ENCODE data around the gene NOTCH2. TPM values are rescaled to one million over a fixed set of nuclear protein-coding genes. Genes with fewer than 3 reads are reported as not detected.

NOTCH2 gene
- total and polyA plus RNA-seq, 4 donors, result 43.7 to 131 (median 78.1) TPM

DNA sequence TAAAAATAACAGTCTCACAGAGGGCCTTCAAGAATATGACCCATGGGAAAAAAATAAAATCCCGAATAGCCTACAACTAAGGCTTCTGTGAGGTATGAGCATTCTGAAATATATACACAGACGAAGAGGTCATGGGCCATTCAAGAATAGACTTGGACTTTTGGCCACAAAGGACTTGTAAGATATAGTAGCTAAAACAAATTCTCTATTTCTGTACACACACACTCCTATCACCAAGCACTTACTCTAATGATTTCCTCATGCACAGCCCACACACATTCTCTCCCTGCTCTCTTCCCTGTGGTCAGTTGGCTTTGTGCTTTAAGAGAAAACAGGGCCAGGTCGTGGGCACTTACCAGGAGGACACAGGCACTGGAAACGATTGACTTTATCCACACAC, 103.4 kb downstream of the NOTCH2 start:
- H3K4me3 ChIP-seq (ENCODE audit: low read depth, low read length), result no peak overlapping the region
- no peaks in the 10 kb centered on the region for H3K9me3 ChIP-seq (ENCODE audit: control insufficient read depth, insufficient read depth, low read length)
- H3K36me3 ChIP-seq (ENCODE audit: control insufficient read depth, insufficient read depth, low read length), result peaks cover 2% of the 10 kb centered on the region
- WGBS (ENCODE audit: insufficient coverage), result 33% methylated on average over 1 of the region's 4 CpGs
- H3K27ac ChIP-seq (ENCODE audit: low read depth, low read length), result peak overlapping the region; percentile 75
- peaks cover 9% of the 10 kb centered on the region for H3K4me1 ChIP-seq (ENCODE audit: control insufficient read depth, insufficient read depth, low read length)
- DNase-seq (ENCODE audit: low read depth in 4 of 6, low spot score in 6 of 6), result no peak
- H3K27me3 ChIP-seq (ENCODE audit: control insufficient read depth, insufficient read depth, low read length), result no peaks in the 10 kb centered on the region

DNA sequence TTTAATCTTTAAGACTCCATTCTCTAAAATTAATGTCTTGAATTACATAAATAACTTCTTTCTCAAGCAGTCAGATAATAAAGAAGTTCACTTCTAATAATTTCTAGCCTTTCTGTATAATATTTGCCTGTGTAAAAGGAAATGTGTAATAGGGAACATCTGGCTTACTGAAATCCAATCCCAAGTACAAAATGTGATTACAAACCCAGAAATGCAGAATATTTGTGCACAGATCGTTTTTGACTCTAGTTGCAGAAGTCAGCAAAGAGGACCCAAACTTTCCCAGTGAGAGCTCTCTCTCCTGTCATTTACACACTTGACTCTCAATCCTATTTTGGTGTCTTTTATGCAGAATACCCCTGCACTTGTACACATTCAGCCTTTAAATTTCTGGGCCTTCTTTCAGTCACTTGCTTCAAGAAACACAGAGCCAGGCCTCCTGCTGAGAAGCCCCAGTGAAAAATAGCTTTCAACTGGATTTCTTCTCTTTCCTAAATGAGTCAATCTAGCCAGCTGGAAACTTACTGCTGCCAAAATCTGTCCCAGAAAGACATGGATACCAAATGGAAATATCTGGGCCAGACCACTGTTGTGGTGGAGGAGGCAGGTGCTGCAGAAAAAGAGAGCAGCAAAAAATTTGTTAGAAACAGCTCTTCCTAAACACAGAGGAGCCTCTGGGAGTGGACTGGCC, 104.6 kb downstream of the NOTCH2 start:
- Histone ChIP-seq H3K4me3 (ENCODE audit: low read depth, low read length) (no peak overlapping the region), H3K4me1 (ENCODE audit: control insufficient read depth, insufficient read depth, low read length) (peaks cover 15% of the 10 kb centered on the region), H3K27ac (ENCODE audit: low read depth, low read length) (peak overlapping the region; percentile 75), H3K27me3 (ENCODE audit: control insufficient read depth, insufficient read depth, low read length) (no peaks in the 10 kb centered on the region), H3K36me3 (ENCODE audit: control insufficient read depth, insufficient read depth, low read length) (peaks cover 2% of the 10 kb centered on the region), H3K9me3 (ENCODE audit: control insufficient read depth, insufficient read depth, low read length) (no peaks in the 10 kb centered on the region)
- peak; percentile 35 to 91 (median 62) for DNase-seq (ENCODE audit: low read depth in 4 of 6, low spot score in 6 of 6)
- WGBS (ENCODE audit: insufficient coverage), result 71% methylated on average over 1 of the region's 1 CpG

DNA sequence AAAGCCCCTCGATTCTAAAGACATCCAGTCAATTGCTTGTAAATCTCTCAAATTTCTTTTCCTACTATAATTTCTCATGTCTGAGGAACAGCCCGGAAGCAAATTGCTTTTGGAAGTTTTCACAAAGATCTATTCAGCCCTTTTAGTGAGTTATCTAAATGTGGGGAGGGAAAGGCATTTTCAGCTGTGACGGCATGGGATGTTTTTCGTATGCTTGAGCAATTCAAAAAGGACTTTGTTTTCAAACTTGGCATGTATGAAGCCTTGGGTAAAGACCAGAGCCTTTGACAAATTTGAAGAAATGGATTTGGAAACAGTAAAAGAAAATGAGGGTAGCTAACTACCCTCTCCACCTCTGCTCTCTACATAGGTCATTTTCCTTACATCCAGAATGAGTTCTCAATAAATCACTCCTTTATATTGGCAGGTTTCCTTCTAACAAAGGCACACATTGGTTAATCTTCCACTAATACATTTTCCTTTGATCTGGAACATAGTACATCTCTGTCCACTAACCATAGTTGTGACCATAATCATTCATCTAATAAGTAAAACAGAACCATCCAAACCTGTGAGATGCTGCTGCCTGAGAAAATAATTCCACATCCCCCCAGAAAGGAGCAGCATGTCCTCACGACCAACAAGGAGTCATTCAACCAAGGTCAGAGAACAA, 107.0 kb downstream of the NOTCH2 start:
- Histone ChIP-seq H3K4me3 (ENCODE audit: low read depth, low read length) (no peak overlapping the region), H3K27me3 (ENCODE audit: control insufficient read depth, insufficient read depth, low read length) (no peaks in the 10 kb centered on the region), H3K9me3 (ENCODE audit: control insufficient read depth, insufficient read depth, low read length) (no peaks in the 10 kb centered on the region), H3K27ac (ENCODE audit: low read depth, low read length) (peak overlapping the region; percentile 87), H3K36me3 (ENCODE audit: control insufficient read depth, insufficient read depth, low read length) (peaks cover 2% of the 10 kb centered on the region), H3K4me1 (ENCODE audit: control insufficient read depth, insufficient read depth, low read length) (peaks cover 15% of the 10 kb centered on the region)
- 25% methylated on average over 1 of the region's 5 CpGs for WGBS (ENCODE audit: insufficient coverage)
- peak in 1 of 6 donors; percentile 60 for DNase-seq (ENCODE audit: low read depth in 4 of 6, low spot score in 6 of 6)

DNA sequence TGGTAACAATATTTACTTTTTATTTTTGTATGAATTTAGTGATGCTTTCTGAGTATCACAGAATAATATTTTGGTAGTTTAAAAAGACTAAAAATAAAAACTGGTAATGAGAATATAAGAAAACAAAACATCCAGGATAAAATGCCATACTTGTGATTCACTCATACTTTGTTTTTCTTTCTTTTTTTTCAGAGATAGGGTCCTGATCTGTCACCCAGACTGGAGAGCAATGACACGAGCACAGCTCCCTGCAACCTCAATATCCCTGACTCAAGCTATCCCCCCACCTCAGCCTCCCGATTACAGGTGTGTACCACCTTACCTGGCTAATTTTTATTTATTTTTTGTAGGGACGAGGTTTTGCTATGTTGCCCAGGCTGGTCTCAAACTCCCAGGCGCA, 109.0 kb downstream of the NOTCH2 start:
- WGBS (ENCODE audit: insufficient coverage), result 100% methylated on average over 1 of the region's 4 CpGs
- Histone ChIP-seq H3K4me1 (ENCODE audit: control insufficient read depth, insufficient read depth, low read length) (peaks cover 11% of the 10 kb centered on the region), H3K9me3 (ENCODE audit: control insufficient read depth, insufficient read depth, low read length) (no peaks in the 10 kb centered on the region)

DNA sequence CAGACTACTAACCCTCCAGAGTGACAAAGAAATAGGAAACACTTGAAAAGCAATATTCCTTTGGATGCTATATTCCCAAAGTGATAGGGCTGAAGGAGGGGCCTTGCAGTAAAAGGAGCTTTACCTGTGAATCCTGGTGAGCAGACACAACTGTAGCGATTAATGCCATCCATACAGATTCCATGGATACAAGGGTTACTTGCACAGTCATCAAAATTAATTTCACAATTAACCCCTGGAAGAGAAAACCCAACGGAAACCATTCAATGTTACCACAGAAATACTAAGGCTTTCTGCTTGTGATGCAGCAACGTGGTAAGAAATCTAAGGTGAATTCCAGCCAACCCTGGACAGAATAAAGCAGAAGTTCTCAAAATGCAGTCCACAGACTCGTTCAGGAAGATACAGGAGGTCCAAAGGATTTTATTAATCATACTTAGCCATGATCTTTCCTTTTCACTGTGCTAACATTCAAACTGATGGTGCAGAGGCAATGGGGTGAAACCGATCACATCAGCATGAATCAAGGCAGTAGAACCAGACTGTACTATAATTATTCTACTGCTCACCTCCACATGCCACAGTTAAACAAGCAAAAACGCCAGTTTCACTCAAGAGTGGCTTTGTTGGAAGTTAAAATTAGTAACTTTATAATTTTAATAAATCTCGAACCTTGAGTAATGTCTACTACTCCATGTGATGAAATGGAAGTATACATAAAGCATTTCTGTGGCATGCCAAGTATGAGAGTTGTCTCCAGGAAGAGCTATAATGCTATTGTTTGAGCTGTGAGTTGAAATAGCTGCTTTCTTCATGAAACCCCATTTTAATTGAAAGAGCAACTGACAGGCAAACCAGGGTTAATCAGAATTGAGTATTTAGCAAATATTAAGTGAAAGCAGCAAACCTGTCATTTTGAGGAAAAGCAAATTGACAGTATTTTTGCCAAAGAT, 109.9 kb downstream of the NOTCH2 start:
- H3K27me3 ChIP-seq (ENCODE audit: control insufficient read depth, insufficient read depth, low read length), result no peaks in the 10 kb centered on the region
- no peaks in the 10 kb centered on the region for H3K36me3 ChIP-seq (ENCODE audit: control insufficient read depth, insufficient read depth, low read length)
- no peak overlapping the region for H3K27ac ChIP-seq (ENCODE audit: low read depth, low read length)
- WGBS (ENCODE audit: insufficient coverage), result 87% methylated on average over 3 of the region's 7 CpGs
- no peak overlapping the region for H3K4me3 ChIP-seq (ENCODE audit: low read depth, low read length)
- H3K9me3 ChIP-seq (ENCODE audit: control insufficient read depth, insufficient read depth, low read length), result no peaks in the 10 kb centered on the region
- DNase-seq (ENCODE audit: low read depth in 4 of 6, low spot score in 6 of 6), result peak in 1 of 6 donors; percentile 54
- H3K4me1 ChIP-seq (ENCODE audit: control insufficient read depth, insufficient read depth, low read length), result peaks cover 7% of the 10 kb centered on the region

More for the DNA sequence above, 109.0 kb downstream of the NOTCH2 start:
- H3K36me3 ChIP-seq (ENCODE audit: control insufficient read depth, insufficient read depth, low read length), result no peaks in the 10 kb centered on the region
- H3K4me3 ChIP-seq (ENCODE audit: low read depth, low read length), result no peak overlapping the region
- DNase-seq (ENCODE audit: low read depth in 4 of 6, low spot score in 6 of 6), result no peak
- H3K27ac ChIP-seq (ENCODE audit: low read depth, low read length), result peak overlapping the region; percentile 87
- no peaks in the 10 kb centered on the region for H3K27me3 ChIP-seq (ENCODE audit: control insufficient read depth, insufficient read depth, low read length)

DNA sequence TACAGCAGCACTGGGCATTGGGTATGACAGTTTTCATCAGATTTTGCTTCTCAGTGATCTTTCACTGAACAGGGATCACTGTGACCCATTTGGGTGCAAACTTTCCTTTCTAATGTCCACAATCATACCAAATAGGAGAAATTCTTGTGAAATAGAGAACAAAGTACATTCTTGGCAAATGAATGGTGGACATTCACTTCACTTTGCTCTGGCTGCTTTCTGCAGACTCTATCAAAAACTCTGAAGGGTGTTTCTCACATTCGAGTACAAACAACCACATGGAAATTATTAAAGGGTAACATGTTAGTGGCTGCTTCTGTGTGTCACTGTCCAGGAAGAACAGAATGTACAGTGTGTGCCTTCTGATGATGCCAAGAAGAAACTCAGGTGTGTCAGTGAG, 111.2 kb downstream of the NOTCH2 start:
- Histone ChIP-seq H3K4me1 (ENCODE audit: control insufficient read depth, insufficient read depth, low read length) (peaks cover 7% of the 10 kb centered on the region), H3K36me3 (ENCODE audit: control insufficient read depth, insufficient read depth, low read length) (no peaks in the 10 kb centered on the region), H3K4me3 (ENCODE audit: low read depth, low read length) (no peak overlapping the region), H3K27ac (ENCODE audit: low read depth, low read length) (no peak overlapping the region), H3K27me3 (ENCODE audit: control insufficient read depth, insufficient read depth, low read length) (no peaks in the 10 kb centered on the region), H3K9me3 (ENCODE audit: control insufficient read depth, insufficient read depth, low read length) (no peaks in the 10 kb centered on the region)
- no CpG with 5 or more reads among the region's 1 CpG for WGBS (ENCODE audit: insufficient coverage)
- DNase-seq (ENCODE audit: low read depth in 4 of 6, low spot score in 6 of 6), result no peak

DNA sequence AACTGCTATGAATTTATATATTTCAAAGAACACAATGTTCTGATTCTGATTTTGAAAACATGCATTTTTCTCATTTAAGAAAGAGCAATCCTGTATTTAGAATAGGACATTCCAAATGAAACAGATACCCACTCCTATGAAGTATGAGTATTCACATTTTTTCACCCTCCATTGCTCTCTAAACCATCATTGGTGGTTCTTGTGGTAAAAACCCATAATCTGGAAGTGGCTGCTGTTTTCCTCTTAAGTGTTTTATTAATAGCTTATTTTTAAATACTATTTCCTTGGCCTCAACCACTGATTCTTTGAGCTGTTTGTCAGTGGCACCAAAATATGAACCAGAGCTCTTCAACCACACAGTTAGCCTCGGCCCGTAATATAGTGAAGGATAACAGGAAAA, 113.2 kb downstream of the NOTCH2 start:
- WGBS (ENCODE audit: insufficient coverage), result no CpG with 5 or more reads among the region's 2 CpGs
- H3K9me3 ChIP-seq (ENCODE audit: control insufficient read depth, insufficient read depth, low read length), result no peaks in the 10 kb centered on the region
- no peak overlapping the region for H3K4me3 ChIP-seq (ENCODE audit: low read depth, low read length)
- H3K27me3 ChIP-seq (ENCODE audit: control insufficient read depth, insufficient read depth, low read length), result no peaks in the 10 kb centered on the region
- H3K4me1 ChIP-seq (ENCODE audit: control insufficient read depth, insufficient read depth, low read length), result peaks cover 7% of the 10 kb centered on the region
- H3K36me3 ChIP-seq (ENCODE audit: control insufficient read depth, insufficient read depth, low read length), result no peaks in the 10 kb centered on the region
- H3K27ac ChIP-seq (ENCODE audit: low read depth, low read length), result no peak overlapping the region
- no peak for DNase-seq (ENCODE audit: low read depth in 4 of 6, low spot score in 6 of 6)

DNA sequence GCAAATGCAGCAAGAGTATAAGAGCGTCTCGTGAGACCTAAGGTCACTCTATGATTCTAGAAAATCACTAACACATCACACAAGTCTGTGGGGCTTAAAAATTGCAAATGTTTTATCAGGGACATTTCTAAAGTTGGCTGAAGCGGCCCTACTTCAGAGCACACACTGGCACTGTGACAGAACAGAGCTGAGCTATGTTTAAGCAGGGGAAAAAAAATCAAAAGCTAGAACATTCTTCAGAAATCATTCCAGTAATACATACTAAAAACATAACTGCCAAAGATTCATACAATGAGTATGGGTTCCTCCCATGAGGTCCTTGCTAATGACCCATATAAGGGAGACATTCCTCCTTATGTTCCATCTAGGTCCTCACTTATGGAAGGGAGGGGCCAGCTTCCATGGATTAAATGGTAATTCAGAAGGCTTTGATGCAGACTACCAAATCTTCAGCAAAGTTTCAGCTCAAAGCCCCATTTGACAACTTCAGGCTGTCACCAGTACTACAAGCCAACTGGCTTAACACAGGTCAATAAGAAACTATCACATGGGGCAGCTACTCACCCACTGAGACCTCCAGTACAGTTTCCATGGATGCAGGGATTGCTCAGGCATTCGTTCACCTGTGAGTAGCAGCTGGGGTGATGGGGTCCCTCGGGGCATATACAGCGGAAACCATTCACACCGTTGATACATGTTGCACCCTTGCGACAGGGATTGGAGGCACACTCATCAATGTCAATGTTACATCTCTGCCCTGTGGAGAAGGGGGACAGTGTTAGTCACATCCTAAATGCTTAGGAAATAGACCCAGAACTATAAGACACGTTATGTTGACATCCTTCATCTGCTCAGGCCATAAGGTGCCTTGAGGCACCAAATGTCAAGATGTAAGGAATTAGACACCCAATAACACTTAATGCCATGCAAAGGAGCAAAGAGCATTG, 114.7 kb downstream of the NOTCH2 start:
- Histone ChIP-seq H3K36me3 (ENCODE audit: control insufficient read depth, insufficient read depth, low read length) (peaks cover 3% of the 10 kb centered on the region), H3K27ac (ENCODE audit: low read depth, low read length) (no peak overlapping the region), H3K27me3 (ENCODE audit: control insufficient read depth, insufficient read depth, low read length) (no peaks in the 10 kb centered on the region), H3K4me1 (ENCODE audit: control insufficient read depth, insufficient read depth, low read length) (no peaks in the 10 kb centered on the region), H3K4me3 (ENCODE audit: low read depth, low read length) (no peak overlapping the region), H3K9me3 (ENCODE audit: control insufficient read depth, insufficient read depth, low read length) (no peaks in the 10 kb centered on the region)
- WGBS (ENCODE audit: insufficient coverage), result 86% methylated on average over 5 of the region's 9 CpGs
- DNase-seq (ENCODE audit: low read depth in 4 of 6, low spot score in 6 of 6), result no peak
